Amniotic stem cell (primary cell): Measurements from ENCODE around the gene KCTD2.
"Not testable (repeated sequence)": the region's sequence is repeated elsewhere in the genome, so short reads cannot be mapped to it uniquely, and the experiment has no call there.

Experiments
- DNase-seq: peaks from one replicate; lab custom pipeline; 2025; lab: John Stamatoyannopoulos, UW

KCTD2 gene

DNA sequence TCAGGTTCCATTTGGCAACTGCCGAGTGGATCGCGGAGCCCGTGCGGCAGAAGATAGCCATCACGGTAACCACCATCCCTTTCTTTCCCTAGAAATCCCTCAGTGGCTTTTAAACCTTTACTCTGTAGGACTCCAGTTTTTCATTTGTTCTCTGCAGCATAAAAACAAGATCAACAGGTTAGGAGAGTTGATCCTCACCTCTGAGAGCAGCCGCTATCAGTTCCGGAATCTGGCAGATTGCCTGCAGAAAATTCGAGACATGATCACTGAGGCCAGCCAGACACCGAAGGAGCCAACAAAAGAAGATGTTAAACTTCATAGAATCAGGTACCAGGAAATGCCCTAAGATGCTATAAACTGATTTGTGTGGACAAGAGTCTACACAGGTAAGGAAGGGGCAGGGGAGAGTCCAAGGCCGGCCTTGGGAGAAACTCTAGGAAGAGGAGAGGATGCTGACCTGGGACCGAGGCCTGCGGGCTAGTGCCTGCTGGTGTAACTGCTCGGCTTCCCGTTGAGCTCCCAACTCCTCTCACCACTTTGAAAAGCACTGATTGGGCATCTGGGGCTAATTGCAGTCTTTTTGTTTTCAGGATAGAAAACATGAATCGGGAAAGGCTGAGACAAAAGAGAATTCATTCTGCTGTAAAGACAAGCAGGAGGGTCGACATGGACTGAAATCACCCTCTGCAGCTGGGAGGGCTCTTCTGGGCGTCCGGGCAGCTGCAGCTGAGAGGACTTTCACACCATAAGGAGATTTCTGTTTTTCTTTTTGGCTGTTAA, 26.5 kb upstream of the KCTD2 start:
- DNase-seq: no peak

- DNase-seq: no peak
Observed at GRCh38 chr17:75024686-75025397, 22.2 kb upstream of the KCTD2 start.

DNA sequence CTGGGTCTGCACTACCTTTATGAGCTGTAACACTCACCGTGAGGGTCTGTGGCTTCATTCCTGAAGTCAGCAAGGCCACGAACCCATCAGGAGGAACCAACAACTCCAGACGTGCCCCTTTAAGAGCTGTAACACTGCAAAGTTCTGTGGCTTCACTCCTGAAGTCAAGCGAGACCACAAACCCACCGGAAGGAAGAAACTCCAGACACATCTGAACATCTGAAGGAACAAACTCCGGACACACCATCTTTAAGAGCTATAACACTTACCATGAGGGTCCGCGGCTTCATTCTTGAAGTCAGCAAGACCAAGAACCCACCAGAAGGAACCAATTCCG, 21.7 kb upstream of the KCTD2 start:
- DNase-seq: not testable (repeated sequence)

DNA sequence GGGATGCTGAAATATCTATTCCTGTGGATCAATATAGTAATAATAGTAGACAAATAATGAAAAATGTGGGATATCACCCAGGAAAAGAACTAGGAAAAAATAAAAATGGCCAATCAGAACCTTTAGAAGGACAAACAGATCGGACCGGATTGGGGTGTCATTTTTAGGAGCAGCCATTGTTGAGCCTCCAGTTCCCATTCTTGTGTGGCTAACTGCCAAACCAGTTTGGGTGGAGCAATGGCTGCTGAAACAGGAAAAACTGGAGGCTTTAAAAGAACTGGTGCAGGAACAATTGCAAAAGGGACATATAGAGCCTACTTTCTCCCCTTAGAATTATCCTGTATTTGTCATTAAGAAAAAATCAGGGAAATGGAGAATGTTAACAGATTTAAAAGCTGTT, 20.4 kb upstream of the KCTD2 start:
- not testable (repeated sequence) for DNase-seq

- no peak for DNase-seq
Observed at GRCh38 chr17:75030161-75030560, 16.9 kb upstream of the KCTD2 start.

GRCh38 chr17:75031972-75032719, 14.9 kb upstream of the KCTD2 start:
- DNase-seq: peak; percentile 55

DNA sequence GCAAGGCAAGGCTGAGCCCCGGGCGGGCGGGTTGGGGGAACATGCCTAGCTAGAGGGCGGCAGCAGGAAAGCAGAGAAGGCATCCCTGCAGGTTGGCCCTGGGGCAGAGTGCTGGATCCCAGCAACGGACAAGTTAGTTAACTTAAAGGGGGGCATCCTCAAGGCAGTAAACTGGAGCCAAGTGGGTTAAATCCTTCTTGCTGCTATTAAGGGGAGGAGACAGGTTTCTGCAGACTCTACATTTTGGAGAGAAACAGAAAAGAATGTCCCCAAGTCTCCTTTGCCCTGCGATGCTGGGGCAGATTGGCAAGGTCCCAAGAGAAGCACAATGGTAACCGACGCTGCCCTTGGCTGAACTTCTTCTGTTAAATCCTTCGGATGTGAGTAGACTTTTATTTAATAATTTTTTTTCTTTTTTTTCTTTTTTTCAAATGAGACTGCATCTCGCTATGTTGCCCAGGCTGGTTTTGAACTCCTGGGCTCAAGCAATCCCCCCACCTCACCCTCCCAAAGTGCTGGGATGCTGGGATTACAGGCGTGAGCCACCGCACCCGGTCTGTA, 14.2 kb upstream of the KCTD2 start:
- DNase-seq: no peak

DNA sequence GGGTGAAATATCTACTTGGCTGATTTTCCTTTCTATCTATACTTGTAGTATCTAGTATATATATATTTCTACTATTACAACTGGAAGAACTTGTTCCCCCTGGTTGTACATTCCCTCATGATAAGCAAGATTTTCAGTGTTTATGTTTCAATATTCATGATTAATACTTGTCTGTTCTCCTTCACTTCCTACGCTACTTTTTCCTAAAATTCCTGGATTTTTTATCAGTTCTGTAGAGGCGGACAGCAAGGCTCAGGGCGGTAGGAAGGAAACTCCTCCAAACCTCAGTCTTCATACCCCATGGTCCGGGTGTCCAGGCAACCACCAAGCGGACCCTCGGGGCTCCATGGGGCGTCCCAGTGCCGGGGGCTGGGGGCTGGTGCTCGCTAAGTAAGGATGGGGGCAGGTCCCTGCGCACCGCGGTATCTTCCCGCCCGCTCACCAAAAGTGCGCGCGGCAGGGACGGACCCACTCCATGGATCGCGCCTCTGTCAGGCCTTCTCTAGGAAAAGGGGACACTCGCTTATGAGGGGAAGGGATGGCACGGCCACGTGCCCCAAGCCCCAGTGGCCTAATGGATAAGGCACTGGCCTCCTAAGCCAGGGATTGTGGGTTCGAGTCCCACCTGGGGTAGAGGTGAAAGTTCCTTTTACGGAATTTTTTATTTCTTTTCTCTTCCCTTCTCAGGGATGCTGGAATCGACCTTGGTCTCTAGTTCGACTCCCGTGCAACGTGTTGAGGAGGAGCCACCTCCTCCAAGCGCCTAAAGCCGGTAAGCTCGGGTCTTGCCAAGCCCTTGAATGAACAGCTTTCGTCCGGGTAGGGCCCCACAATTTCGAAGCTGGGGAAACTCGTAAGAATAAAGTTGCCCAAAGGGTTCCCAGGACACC, 13.4 kb upstream of the KCTD2 start:
- peak; percentile 83 for DNase-seq

DNA sequence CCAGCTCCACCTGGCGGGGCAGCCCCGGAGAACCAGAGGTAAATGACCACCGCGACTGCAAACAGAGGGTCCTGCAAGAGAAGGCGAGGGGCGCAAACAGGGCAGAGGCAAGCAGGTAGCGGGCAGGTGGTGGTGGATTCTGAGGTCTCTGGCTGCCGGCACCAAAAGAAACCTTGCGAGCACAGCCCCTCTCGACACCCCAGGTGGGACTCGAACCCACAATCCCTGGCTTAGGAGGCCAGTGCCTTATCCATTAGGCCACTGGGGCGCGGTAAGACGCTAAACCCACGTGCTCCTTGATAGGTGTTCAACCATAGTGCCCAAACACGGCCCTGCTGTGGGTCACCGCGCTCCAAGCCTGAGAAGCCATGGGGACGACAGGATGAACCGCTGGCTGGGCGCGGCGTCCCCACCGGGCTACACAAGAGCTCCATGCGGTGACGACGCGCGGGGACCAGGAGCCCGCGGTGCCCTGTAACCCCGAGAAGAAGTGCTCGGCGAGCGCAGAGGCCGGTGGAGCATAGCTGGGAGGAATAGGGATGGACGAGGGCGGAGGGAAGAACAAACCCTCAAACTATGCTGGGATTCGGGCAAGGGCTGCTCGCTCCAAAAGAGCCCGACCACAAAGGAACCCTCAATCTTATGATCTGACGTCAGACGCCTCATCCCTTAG, 12.7 kb upstream of the KCTD2 start:
- DNase-seq: peak; percentile 49

DNA sequence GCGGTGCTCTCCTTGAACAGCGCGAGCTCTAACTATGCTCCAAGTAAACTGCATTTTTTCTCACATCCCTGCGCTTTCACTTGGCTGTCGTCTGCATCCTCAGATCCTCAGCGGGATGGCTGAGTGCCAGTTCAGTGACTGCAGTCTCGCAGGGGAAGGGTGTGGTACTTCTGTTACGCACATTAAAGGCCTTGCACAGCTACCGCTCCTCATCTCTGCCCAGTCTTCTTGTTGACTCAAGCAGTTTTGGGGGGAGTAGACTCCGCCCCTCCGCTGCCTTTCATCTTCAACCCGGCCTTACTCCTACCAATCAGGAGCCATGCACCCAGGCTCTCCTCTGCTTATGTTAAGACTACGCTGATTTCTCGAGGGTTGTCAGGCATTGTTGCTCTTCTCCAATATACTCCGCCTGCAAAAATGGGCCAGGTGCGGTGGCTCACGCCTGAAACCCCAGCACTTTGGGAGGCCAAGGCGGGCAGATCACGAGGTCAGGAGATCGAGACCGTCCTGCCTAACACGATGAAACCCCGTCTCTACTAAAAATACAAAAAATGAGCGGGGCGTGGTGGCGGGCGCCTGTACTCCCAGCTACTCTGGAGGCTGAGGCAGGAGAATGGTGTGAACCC, 10.3 kb upstream of the KCTD2 start:
- DNase-seq: no peak

DNA sequence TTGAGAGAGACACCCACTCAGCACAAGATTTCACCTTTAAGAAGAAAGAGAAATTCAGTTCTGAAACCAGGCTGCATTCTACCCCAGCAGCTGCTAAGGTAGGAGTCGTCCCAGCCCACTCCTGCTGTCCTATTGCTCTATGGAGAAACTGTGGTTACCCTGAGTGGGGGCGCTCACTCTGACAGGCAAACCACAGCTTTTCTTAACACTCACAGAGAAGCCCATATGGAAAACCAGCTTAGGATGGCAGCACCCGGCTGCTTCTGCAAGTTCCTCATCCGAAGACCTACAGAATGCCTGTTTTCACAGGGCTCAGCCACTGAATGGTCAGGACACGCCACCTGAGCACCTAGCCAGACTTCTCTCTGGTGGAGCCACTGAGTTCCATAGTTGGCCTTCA, 7.8 kb upstream of the KCTD2 start:
- no peak for DNase-seq

DNA sequence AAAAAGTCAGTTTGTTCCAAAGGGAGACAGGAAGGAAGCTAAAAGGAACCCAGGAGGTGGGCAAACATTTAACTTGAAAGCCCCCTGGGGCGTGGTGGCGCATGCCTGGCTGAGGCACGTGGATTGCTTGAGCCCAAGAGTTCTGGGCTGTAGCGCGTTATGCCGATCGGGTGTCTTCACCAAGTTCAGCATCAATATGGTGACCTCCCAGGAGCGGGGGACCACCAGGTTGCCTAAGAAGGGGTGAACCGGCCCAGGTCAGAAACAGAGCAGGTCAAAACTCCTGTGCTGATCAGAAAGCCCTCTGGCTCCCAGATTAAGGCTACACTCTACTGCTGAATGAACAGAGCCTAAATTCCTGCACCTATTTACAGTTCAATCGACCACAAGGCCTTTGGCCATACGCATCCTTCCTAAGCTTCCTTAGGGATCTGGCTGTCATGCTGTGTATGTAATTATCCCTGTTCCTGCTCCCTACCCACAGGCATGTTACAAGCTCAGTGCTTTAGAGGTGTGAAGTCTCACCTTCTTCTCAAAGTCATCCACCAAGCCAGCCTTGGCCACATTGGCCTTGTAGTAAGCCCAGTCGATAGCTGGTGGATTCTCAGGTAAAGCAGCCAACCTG, 5.3 kb upstream of the KCTD2 start:
- no peak for DNase-seq

GRCh38 chr17:75043789-75044188, 3.2 kb upstream of the KCTD2 start:
- DNase-seq: not testable (repeated sequence)

GRCh38 chr17:75044716-75045115, 2.3 kb upstream of the KCTD2 start:
- no peak for DNase-seq

DNA sequence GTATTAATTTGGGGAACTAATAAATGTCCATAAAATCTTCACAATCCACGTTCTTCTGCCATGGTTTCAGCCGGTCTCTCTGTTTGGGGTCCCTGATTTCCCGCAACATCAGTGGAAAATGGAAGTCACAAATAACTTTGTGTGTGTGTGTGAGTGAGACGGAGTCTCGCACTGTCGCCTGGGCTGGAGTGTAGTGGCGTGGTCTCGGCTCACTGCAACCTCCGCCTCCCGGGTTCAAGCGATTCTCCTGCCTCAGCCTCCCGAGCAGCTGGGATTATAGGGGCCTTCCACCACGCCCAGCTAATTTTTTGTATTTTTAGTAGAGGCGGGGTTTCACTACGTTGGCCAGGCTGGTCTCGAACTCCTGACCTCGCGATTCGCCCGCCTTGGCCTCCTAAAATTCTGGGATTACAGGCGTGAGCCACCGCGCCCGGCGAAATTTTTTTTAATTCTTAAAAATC, 1.0 kb upstream of the KCTD2 start:
- DNase-seq: not testable (repeated sequence)

DNA sequence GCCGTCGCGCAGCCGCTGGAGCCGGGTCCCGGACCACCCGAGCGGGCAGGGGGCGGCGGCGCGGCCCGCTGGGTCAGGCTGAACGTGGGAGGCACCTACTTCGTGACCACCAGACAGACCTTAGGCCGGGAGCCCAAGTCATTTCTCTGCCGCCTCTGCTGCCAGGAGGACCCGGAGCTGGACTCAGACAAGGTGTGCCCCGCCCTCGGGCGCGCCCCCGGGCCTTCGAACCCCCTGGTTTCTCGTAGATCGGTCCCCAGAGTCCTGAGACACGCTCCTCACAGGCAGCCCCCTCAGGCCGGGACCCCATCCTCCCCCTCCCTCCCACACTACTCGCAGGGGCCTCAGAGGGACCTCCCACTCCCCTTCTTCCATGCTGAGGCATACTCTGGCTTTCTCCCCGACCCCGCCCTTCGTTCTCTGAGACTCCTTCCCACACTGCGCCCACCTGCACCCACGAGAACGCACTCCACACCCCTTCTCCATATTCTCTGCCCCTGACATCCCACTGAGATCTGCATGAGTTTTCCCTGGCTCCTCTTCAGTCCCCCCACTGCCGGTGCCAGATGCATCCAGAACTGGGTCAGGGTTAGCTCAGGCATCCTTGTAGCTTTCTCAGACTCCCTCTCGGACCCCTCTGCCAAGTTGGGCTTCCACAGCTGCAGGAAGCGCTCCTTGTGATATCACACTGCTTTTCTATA, 523 bp downstream of the KCTD2 start:
- no peak for DNase-seq

- no peak for DNase-seq
Observed at GRCh38 chr17:75048249-75048878, 1.3 kb downstream of the KCTD2 start.

- DNase-seq: no peak
Observed at GRCh38 chr17:75049057-75049456, 2.0 kb downstream of the KCTD2 start.

GRCh38 chr17:75049706-75050105, 2.7 kb downstream of the KCTD2 start:
- DNase-seq: no peak
